NCI-H187 treated with DMSO at 0.1 percent for 48 hours (cell line): Measurements from ENCODE around the gene PIK3CD.
"Not testable (repeated sequence)": the region's sequence is repeated elsewhere in the genome, so short reads cannot be mapped to it uniquely, and the experiment has no call there.

Experiments used
- DNase-seq: peaks from one replicate; lab custom pipeline; 2025; lab: John Stamatoyannopoulos, UW

Gene PIK3CD

GRCh38 chr1:9736241-9736640 is 84.7 kb downstream of the PIK3CD start:
- no peak for DNase-seq

- no peak for DNase-seq
Observed at GRCh38 chr1:9737057-9737456, 85.5 kb downstream of the PIK3CD start.

GRCh38 chr1:9737671-9738070 is 86.1 kb downstream of the PIK3CD start:
- DNase-seq, result no peak

- DNase-seq, result no peak
Observed at GRCh38 chr1:9744106-9744799, 92.7 kb downstream of the PIK3CD start.

- no peak for DNase-seq
Observed at GRCh38 chr1:9746211-9746610, 94.7 kb downstream of the PIK3CD start.

- no peak for DNase-seq
Observed at GRCh38 chr1:9746651-9747050, 95.1 kb downstream of the PIK3CD start.

GRCh38 chr1:9748391-9748790 is 96.9 kb downstream of the PIK3CD start:
- DNase-seq, result not testable (repeated sequence)

- no peak for DNase-seq
Observed at GRCh38 chr1:9749361-9749760, 97.8 kb downstream of the PIK3CD start.

- DNase-seq, result no peak
Observed at GRCh38 chr1:9751971-9752370, 100.4 kb downstream of the PIK3CD start.

- no peak for DNase-seq
Observed at GRCh38 chr1:9753121-9753531, 101.6 kb downstream of the PIK3CD start.

GRCh38 chr1:9755441-9755995 is 104.0 kb downstream of the PIK3CD start:
- no peak for DNase-seq

GRCh38 chr1:9758559-9759121 is 107.1 kb downstream of the PIK3CD start:
- no peak for DNase-seq

- no peak for DNase-seq
Observed at GRCh38 chr1:9759939-9760338, 108.4 kb downstream of the PIK3CD start.

- DNase-seq, result no peak
Observed at GRCh38 chr1:9760824-9761223, 109.3 kb downstream of the PIK3CD start.

GRCh38 chr1:9761855-9762254 is 110.3 kb downstream of the PIK3CD start:
- DNase-seq, result no peak

- DNase-seq, result not testable (repeated sequence)
Observed at GRCh38 chr1:9762446-9762845, 110.9 kb downstream of the PIK3CD start.

GRCh38 chr1:9763914-9764313 is 112.4 kb downstream of the PIK3CD start:
- no peak for DNase-seq

- no peak for DNase-seq
Observed at GRCh38 chr1:9764550-9764949, 113.0 kb downstream of the PIK3CD start.

- no peak for DNase-seq
Observed at GRCh38 chr1:9766759-9767442, 115.4 kb downstream of the PIK3CD start.

- DNase-seq, result no peak
Observed at GRCh38 chr1:9767964-9768668, 116.6 kb downstream of the PIK3CD start.

- no peak for DNase-seq
Observed at GRCh38 chr1:9768983-9769382, 117.5 kb downstream of the PIK3CD start.

- no peak for DNase-seq
Observed at GRCh38 chr1:9770298-9770697, 118.8 kb downstream of the PIK3CD start.
